NK-92 treated with Interleukin-12 subunit alpha and Interleukin-12 subunit beta, amount 100 ng/mL, for 24 hours (cell line): ENCODE measurements around the gene RPL22.
"Not testable (repeated sequence)": the region's sequence is repeated elsewhere in the genome, so short reads cannot be mapped to it uniquely, and the experiment has no call there.

ENCODE experiments used
- DNase-seq: peaks from one replicate; lab custom pipeline; 2025; lab: John Stamatoyannopoulos, UW

Gene RPL22

DNA sequence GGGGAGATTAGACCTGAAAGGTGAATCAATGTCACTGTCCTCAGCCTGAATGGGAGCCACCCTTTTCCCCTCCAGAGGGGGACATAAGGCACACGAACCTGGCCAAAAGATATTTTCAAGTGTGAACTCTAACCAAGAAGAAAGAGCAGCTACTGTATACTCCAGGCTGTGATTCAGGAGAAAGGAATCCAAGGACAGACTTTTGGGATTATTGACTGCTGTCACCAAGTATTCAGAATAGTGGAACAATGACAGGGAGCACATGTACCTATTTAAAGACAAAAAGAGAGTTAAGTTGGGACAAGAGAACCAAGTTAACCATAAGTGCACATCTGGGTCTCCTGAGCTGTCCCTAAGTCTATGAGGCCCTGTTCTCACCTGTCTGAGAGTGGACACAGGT, 34.0 kb upstream of the RPL22 start:
- no peak for DNase-seq

DNA sequence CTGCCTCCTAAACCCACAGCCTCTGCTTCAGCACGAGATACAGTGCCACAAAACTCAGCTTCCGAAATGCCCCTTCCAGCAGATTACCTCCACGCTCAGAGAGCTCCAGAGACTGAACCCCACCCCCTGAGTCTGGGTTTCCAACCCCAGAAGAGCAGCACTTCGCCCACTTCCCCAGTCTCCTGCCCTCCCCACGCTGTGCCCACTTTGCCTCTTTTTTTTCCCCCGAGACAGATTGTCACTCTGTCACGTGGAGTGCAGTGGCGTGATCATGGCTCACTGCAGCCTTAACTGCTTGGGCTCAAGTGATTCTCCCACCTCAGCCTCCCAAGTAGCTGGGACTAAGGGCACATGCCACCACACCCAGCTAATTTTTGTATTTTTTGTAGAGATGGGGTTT, 26.3 kb upstream of the RPL22 start:
- no peak for DNase-seq

DNA sequence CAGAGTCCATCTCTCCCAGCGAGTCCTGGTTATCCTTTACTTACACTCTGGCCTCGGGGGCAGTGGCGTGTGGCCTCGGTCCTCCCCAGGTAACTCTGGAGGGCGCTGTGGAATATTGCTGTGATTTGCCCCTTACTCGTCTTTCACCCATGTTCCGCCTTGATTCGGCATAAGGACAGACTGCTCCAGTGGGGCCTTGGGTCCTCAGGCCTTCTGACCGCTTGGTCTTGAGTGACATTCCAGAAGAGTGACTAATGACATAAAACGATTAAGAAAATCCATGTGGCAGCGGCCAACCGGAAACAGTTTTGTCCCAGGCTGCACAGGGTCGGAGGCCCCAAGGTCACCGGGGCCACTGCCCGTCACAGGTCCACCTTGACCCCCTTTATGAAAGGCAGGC, 25.3 kb upstream of the RPL22 start:
- DNase-seq: no peak

DNA sequence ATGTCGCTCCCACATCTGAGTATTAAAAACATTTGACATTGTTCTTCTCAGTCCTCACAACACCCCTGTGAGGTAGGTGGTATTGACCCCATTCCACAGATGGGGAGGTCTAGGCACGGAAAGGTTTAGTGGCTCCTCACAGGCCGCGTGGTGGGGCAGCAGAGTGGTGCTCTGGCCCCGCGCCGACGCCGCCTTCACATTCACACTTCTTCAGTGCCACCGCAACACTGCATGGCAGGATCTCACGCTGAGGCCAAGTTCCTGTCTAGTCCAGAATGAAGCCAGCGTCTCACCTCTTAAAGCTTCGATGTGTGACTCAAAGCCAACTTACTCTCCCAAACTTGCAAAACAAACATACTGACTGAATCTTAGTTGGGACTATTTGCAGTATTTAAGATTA, 24.2 kb upstream of the RPL22 start:
- DNase-seq: no peak

DNA sequence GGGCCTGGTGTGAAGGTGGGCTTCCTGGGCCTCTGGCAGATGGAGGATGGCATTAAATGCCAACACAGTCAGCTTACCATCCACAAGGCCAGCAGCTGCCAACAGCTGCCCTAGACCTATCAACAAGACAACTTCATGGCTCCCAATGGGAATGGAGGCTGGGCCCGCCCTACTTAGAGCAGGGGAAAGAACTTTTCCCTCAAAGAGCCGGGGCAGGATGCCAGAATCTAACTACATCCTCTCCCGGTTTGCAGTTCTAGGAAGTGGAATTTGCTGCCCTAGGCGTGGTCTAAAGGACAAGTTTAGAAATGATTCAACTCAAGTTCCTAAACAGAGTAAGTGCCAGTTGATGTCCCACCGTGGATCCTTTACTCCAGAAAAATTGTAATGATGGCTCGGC, 23.2 kb upstream of the RPL22 start:
- no peak for DNase-seq

DNA sequence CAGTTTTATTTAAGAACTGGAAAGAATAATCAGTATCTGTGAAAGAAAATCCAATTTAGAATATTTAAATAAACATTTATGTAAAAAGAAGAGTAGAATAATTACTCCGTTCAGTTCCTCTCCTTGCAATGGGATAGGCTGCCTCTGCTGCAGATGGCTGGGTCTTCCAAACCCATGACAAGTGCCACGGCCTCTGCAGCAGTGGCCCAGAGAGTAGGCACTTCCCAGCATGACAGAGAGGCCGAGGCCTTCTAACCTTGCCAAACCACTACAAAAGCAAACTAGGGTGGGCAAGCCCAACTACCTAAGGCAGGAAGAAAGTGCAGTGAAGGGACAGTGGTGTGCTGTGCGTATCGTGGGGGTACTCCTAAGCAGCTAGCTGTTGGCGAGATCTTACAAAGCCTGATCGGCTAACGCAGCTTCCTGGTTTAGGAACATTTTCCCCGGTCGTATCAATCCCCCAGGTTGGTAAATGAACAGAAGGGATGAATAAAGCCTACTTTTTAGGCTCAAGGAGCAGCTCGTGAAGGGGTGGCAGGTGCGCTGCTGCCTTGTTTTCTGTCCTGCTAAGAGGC, 21.9 kb upstream of the RPL22 start:
- no peak for DNase-seq

DNA sequence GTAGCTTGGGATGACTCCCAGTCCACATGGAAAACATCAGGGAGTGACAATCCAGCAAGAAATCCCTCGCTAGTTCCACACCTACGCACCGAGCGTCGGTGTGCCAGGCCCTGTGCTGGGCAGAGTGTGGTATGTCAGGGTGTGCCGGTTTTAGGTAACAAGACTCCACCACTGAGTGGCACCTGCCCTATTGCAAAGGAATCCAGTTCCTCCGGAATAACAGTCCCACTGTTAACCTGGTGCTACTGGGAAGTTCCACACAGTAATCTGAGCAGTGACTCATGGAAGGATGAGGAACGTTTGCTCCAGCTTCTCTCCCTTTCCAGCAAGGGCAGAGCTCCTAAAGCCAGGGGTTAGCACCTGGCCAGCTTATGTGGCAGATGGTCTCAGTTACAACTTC, 20.8 kb upstream of the RPL22 start:
- no peak for DNase-seq

DNA sequence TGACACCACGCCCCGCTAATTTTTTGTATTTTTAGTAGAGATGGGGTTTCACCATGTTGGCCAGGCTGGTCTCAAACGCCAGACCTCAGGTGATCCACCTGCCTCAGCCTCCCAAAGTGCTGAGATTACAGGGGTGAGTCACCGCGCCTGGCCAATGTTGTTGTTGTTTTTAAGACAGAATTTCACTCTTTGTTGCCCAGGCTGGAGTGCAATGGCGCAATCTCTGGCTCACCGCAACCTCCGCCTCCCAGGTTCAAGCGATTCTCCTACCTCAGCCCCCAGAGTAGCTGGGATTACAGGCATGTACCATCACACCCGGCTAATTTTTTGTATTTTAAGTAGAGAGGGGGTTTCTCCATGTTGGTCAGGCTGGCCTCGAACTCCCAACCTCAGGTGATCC, 20.2 kb upstream of the RPL22 start:
- DNase-seq: not testable (repeated sequence)

DNA sequence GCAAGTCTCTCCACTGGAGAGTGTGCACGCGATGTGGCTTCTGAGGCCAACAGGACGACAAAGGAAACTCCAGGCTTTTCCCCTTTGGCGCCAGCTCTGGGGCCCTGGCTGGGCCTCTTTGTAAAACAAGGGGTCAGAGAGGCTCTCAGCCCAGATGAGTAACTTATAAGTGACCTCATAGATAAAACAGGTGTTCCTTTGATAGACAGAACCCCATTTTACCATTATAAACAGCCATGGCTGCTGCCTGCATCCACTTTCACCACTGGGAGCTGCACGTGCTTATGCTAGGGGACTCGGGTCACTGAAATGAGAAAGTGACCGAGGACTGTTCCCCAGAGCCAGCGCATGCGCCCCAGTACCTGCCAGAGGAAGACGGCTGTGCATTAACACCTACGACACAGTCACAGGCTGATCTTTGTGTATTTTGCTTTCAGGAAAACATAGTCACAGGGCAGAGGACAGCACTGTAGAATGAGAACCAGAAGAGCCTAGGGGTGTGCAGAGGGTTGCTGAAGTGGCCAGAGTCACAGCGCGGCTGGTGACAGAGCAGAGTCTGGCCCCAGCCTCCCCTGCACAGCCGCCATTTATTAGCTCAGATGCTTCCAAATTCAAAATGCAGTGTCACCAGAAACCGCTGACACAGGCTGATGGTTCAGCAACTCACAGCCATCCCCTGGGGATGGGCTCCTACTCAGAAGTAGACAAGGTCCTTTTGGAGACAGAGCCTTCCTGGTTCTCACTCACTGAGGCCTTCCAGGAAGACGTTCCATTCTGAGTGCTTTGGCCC, 19.2 kb upstream of the RPL22 start:
- DNase-seq: no peak

DNA sequence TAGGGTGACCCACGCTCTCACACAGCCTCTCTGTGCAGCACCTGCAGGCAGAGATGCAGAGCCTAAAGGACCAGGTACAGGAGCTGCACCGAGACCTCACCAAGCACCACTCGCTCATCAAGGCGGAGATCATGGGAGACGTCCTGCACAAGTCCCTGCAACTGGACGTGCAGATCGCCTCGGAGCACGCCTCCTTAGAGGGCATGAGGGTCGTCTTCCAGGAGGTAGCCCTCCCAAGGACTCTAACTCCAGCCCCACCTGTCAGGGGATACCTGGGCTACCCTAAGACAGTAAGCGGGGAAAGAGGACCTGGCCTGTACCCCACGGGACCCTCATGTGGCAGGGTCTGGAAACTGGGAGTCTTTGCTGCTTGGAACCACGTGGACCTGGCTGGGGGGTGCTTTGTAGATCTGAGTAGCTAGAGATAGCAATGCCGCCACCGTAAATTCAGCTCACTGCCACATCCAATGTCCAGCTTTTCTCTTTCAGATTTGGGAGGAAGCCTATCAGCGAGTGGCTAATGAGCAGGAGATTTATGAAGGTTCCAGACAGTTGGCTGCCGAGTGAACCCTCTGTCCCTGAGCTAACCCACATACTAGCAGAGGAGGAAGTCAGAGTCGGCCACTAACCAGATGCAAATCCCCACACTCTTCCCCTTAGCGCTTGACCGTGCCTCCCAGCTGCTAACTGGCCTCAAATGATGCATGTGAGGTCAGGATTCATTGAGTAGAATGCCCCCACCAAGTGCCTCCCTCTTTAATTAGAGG, 13.0 kb upstream of the RPL22 start:
- DNase-seq: no peak

DNA sequence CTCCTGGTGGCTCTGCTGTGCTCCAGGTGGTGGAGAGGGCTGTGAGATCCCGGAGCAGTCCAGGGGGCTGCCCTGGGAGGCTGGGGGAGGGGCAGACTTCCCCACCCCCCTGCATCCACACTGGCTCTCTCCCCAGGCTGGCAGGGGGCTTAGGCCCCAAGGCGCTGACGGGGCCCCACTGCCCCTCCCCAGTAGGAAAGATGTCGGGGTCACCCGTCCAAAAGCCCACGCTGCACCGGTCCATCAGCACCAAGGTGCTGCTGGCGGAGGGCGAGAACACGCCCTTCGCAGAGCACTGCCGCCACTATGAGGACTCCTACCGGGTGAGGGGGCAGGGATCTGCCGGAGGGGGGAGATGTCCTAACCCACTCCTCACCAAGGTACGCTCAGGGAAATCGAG, 12.3 kb upstream of the RPL22 start:
- DNase-seq: no peak

DNA sequence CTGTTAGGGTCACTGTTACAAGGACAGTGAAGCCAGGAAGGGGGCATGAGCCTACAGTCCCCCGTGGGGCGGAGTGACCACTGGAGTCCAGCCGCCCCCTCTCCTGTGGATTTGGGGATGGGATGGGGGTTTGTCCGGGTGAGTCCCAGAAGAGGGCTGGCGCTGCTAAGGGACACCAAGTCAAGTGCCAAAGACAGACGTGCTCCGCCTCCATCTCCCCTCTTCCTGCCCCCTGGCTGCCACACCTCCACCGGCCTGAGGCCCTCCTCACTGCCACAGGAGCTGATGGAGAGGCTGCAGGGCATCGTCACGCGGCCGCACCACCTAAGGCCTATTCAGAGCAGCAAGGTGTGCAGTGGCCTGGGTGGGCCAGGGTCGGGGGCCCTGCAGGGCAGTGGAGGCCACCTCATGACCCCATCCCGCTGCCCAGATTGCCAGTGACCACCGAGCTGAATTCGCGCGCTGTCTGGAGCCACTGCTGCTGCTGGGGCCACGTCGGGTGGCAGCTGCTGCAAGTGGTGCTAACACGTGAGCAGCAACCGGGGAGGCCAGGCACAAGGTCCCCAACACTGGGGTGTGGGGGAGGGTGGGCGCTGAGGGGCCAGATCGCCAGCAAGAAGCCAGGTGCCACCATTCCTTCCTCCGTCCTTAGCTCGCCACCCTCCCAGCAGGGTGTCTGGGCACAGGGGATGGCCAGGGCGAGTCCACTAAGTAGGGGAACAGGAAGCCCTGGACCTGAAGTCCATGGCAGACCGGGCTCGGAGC, 11.4 kb upstream of the RPL22 start:
- DNase-seq: no peak

DNA sequence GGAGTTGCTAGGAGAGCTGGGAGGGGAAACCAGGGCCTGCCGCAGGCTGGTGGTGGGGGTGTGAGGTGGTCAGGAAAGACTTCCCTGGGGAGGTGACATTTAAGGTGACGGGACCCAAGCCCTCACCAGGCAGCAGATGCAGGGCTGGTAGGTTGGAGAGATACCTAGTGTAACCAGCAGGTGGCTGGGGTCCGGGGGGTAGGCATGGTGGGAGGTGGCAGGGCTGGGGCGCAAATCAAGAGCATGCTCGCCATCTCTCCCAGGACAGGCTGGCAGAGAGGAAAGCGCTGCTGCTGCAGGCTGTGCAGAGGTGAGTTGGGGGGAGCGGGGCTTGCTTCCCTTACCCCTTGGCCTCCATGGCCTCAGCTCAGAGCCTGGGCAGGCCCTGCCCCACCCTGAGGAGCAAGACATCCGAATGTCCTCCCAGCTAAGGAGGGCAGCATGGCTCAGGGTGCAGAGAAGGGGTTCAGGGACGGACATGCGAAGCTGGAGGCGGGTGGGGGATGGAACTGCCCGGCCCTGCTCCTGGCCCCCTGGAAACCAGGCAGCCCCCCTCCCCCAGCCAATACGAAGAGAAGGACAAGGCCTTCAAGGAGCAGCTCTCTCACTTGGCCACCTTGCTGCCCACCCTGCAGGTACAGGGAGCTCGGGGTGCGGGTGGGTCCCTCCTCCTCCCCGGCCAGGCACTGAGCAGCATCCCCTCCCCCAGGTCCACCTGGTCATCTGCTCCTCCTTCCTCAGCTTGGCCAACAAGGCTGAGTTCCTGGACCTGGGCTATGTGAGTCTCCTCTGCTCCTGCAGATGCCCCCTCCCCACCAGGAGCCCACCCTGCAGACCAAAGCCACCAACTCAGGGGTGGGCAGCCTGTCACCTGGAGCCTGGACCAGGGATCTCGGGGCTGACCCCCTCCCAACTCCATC, 10.5 kb upstream of the RPL22 start:
- no peak for DNase-seq

DNA sequence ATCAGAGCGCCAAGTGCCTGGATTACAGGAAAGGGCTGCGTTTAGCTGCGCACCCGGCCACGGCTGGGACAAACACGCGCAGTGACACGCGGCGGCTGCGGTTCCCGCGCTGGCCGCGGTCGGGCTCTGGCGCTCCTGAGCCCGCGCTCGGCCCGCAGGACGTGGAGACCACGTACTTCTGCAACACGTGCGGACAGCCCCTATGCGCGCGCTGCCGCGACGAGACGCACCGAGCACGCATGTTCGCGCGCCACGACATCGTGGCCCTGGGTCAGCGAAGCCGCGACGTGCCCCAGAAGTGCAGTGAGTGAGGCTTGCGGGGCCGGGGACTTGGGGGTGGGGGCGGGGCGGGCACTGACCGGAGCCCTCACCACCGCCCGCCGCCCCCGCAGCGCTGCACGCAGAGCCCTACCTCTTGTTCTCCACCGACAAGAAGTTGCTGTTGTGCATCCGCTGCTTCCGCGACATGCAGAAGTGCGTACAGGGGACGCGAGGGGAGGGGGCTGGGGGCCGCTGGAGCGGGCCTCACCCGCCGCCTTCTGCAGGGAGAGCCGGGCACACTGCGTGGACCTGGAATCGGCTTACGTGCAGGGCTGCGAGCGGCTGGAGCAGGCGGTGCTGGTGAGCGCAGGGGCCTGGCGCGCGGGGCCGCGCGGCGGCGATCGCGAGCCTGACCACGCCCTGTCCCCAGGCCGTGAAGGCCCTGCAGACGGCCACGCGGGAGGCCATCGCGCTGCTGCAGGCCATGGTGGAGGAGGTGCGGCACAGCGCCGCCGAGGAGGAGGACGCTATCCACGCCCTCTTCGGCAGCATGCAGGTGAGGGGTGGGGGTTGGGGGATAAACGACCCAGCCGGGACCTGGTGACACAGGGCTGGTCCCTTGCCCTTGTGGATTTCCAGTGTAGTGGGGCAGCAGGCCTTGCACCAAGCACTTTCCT, 9.6 kb upstream of the RPL22 start:
- DNase-seq: no peak

DNA sequence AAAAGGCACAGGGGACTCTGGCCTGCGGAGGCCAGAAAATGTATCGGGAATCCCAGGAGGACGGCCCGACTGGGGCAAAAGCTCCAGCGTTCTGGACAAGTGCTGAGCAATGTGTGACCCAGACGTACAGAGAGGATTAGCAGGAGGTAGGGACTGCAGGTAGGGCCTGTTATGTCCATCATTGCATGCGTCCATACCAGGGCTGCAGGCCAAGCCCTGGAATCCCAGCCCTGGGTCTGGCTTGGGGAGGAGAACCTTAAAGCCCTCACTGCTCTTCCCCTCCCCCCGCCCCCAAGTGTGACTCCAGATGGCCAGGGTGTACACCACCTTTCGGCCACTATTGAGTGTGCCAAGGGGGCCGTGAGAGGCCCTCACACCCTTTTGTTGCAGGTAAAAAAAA, 8.5 kb upstream of the RPL22 start:
- no peak for DNase-seq

DNA sequence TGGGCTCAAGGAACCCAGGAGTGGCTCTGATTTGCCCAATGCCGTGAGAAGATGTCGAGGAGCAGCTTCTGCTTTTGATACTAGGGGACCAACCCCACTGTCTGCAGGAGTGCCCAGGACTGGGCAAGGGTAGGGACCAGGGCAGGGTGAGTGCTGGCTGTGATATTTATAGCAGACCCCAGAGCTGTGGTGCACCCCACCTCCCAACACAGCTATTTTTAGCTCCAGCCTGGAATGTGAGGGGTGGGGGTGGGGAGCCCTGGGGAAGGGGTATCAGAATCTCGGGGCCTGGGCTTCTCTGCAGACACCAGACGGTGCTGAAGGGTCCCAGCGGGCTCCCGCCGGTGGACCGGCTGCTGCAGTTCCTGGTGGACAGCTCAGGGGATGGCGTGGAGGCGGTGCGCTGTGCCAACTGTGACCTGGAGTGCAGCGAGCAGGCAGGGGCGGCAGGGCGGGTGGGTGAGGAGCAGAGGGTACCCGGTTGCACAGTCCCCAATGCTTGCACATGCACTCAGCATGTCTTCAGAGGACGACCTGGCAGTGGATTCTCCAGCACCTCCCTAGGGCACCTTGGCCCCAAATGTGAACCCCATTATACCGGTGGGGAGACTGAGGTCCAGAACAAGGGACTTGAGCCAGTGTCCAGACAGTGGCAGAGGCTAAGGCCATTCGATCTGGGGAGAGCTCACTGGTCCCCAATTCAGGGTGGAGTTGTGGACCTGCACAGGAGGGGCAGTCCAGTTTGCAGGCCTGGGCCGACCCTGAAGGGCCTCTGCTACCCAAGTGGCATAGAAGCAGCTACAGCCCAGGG, 7.9 kb upstream of the RPL22 start:
- no peak for DNase-seq

DNA sequence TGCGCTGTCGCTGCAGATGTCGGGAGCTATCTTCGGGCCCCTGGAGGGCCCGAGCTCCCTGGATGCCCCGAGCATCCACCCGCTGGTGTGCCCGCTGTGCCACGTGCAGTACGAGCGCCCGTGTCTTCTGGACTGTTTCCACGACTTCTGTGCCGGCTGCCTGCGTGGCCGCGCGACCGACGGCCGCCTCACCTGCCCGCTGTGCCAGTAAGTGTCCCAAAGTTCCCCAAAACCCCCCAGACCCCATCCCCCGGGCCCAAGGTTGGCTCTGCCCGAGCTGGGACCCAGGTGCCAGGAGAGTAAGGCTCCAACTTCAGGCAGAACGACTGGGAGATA, 7.1 kb upstream of the RPL22 start:
- no peak for DNase-seq

DNA sequence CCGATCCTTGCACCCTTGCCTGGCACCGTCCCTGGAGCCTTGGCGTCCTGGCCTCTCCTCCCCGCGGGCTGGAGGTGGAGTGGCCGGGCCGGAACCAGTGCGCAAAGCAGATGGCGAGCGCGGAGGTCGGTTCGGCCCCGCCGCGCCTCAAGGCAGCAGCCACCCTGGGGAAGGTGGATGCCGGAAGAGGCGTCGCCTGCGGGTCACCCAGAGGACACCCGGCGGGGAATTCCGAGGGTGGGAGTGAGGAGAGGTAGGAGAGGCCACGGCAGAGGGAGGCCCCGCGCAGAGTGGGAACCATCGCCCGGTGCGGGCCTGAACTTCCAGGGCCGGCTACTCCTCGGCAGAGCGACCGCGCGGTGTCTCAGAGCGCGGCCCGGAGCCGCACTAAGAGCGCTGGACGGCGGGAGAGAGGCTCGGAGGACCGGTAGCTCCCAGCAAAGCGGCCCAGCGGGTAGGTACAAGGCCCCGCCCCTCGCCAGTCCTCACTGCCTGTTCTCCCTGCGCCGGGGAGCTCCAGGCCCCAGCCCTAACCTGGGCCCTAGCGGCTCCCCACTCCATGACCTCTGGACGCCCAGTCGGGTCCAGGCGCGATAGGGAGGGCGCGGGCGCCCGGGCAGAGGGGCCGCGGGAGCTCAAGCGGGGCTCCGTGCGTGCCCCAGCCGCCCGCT, 6.6 kb upstream of the RPL22 start, which contains the start of gene RNF207:
Gene RNF207, plus strand, starts transcription at position 271 of the 671 bp plus-strand sequence. CDS start 417 bp downstream, outside the sequence.
- no peak for DNase-seq

DNA sequence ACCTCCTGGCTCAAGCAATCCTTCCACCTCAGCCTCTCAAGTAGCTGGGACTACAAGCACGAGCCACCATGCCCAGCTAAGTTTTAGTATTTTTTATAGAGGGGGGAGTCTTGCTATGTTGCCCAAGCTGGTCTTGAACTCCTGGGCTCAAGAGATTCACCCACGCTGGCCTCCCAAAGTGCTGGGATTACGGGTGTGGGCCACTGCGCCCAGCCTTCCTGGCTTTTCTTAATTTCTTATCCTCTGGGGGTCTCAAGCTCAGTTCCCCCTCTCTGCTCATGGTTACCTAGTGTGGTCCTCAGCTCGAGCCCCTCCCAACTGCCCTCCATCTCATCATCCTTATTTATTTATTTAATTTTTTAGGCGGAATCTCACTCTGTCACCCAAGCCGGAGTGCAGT, 2.9 kb upstream of the RPL22 start:
- DNase-seq: no peak
